Peyer's patch (tissue), 4 donors: ENCODE measurements around the gene PSMD14. TPM values are rescaled to one million over a fixed set of nuclear protein-coding genes. Genes with fewer than 3 reads are reported as not detected.
"Not testable (repeated sequence)": the region's sequence is repeated elsewhere in the genome, so short reads cannot be mapped to it uniquely, and the experiment has no call there.

ENCODE experiments used
- DNase-seq, 3 donors: peaks; one replicate each; pipeline ENCODE4 v3.0.0-alpha.2; 2017 to 2019
- H3K27ac ChIP-seq, 4 donors: fragments of 200-600 bp; sonication (generic); one replicate each; pipeline ENCODE4 v1.5.1; 2016 to 2019
- H3K27me3 ChIP-seq, 2 donors: fragments of 200-600 bp; sonication (generic); one replicate each; pipeline ENCODE4 v1.5.1; 2019
- H3K36me3 ChIP-seq, 3 donors: fragments of 200-600 bp; sonication (generic); one replicate each; pipeline ENCODE4 v1.5.1; 2016 to 2019
- H3K4me1 ChIP-seq, 4 donors: fragments of 200-600 bp; sonication (generic); one replicate each; pipeline ENCODE4 v1.5.1; 2016 to 2019
- H3K4me3 ChIP-seq, 4 donors: fragments of 200-600 bp; sonication (generic); 1 replicate in 3 of 4; 2 replicates in 1 of 4; pipeline ENCODE4 v1.5.1; 2016 to 2019; ENCODE audit warnings: mild to moderate bottlenecking in 1 of 4
- H3K9me3 ChIP-seq, 4 donors: fragments of 200-600 bp; sonication (generic); one replicate each; pipeline ENCODE4 v1.5.1; 2016 to 2019; ENCODE audit warnings: mild to moderate bottlenecking in 1 of 4
- CTCF ChIP-seq, 6 experiments: fragments of 450-650 bp in 4 of 6; fragments of 200-600 bp in 2 of 6; sonication (generic) in 1 of 6; IDR thresholded peaks; one replicate each; pipeline ENCODE4 v1.5.1; 2017 to 2019; ENCODE audit warnings: antibody characterized with exemption in 6 of 6, mild to moderate bottlenecking in 3 of 6, moderate library complexity in 1 of 6
- POLR2A ChIP-seq, 2 donors: fragments of 450-650 bp; IDR thresholded peaks; one replicate each; pipeline ENCODE4 v1.5.1; 2017; ENCODE audit warnings: antibody characterized with exemption in 2 of 2, mild to moderate bottlenecking in 2 of 2, moderate library complexity in 2 of 2
- total RNA-seq, 4 donors: library from RNA; depleted of rRNA; stranded (reverse); fragments of >200 nt; gene quantifications; one replicate each; pipeline ENCODE4 v1.1.0, GENCODE V29; 2016

Gene PSMD14
- total RNA-seq, 4 donors from 2014 or later, result 22.3 to 35.1 (median 24.6) TPM

GRCh38 chr2:161280906-161281323 lies 27.3 kb upstream of the PSMD14 start:
- H3K4me3 ChIP-seq, H3K4me1 ChIP-seq, H3K9me3 ChIP-seq, H3K27me3 ChIP-seq, H3K27ac ChIP-seq, H3K36me3 ChIP-seq: not testable (repeated sequence)
- DNase-seq, result peak; percentile 52 to 84 (median 68)
- TF ChIP-seq CTCF (IDR thresholded peaks at IDR 0.05), result peak in 1 of 6 experiments; percentile 8

GRCh38 chr2:161281615-161282310 lies 26.5 kb upstream of the PSMD14 start:
- not testable (repeated sequence) for H3K4me1 ChIP-seq, H3K4me3 ChIP-seq, H3K27ac ChIP-seq, H3K36me3 ChIP-seq, DNase-seq, H3K9me3 ChIP-seq, H3K27me3 ChIP-seq

GRCh38 chr2:161282311-161282644 lies 25.9 kb upstream of the PSMD14 start:
- H3K4me3 ChIP-seq, DNase-seq, H3K36me3 ChIP-seq, H3K27ac ChIP-seq, H3K27me3 ChIP-seq, H3K9me3 ChIP-seq, H3K4me1 ChIP-seq: not testable (repeated sequence)

- Histone ChIP-seq H3K4me3 (no peak overlapping the region), H3K4me1 (no peaks in the 10 kb centered on the region), H3K36me3 (no peaks in the 10 kb centered on the region), H3K27ac (no peak overlapping the region), H3K27me3 (no peaks in the 10 kb centered on the region), H3K9me3 (no peaks in the 10 kb centered on the region)
- no peak for DNase-seq
- no peak for TF ChIP-seq POLR2A (IDR thresholded peaks at IDR 0.05)
- TF ChIP-seq CTCF (IDR thresholded peaks at IDR 0.05), result no peak
Measured at GRCh38 chr2:161283926-161284325, 24.3 kb upstream of the PSMD14 start.

GRCh38 chr2:161303535-161304050 lies 4.6 kb upstream of the PSMD14 start:
- Histone ChIP-seq H3K36me3 (no peaks in the 10 kb centered on the region), H3K4me3 (no peak overlapping the region), H3K27ac (no peak overlapping the region), H3K9me3 (no peaks in the 10 kb centered on the region), H3K4me1 (peaks cover 0 to 4% (median 0%) of the 10 kb centered on the region in 4 donors), H3K27me3 (no peaks in the 10 kb centered on the region)
- no peak for DNase-seq
- no peak for TF ChIP-seq POLR2A (IDR thresholded peaks at IDR 0.05)

- Histone ChIP-seq H3K4me1 (peaks cover 0 to 15% (median 4%) of the 10 kb centered on the region in 4 donors), H3K27me3 (no peaks in the 10 kb centered on the region), H3K4me3 (no peak overlapping the region), H3K9me3 (no peaks in the 10 kb centered on the region), H3K27ac (no peak overlapping the region), H3K36me3 (no peaks in the 10 kb centered on the region)
- DNase-seq, result no peak
- TF ChIP-seq CTCF (IDR thresholded peaks at IDR 0.05) (no peak), POLR2A (IDR thresholded peaks at IDR 0.05) (no peak)
Measured at GRCh38 chr2:161306919-161307318, 1.3 kb upstream of the PSMD14 start.

- no peak for DNase-seq
- Histone ChIP-seq H3K4me1 (peaks cover 0 to 15% (median 4%) of the 10 kb centered on the region in 4 donors), H3K27me3 (no peaks in the 10 kb centered on the region), H3K27ac (peak overlapping the region; percentile 76 to 82 (median 77)), H3K9me3 (no peaks in the 10 kb centered on the region), H3K4me3 (peak overlapping the region; percentile 52 to 69 (median 66)), H3K36me3 (no peaks in the 10 kb centered on the region)
- TF ChIP-seq CTCF (IDR thresholded peaks at IDR 0.05) (no peak), POLR2A (IDR thresholded peaks at IDR 0.05) (no peak)
Measured at GRCh38 chr2:161307676-161308075, 549 bp upstream of the PSMD14 start.
